ENCODE data around the gene KRTAP23-1. TPM values are rescaled to one million over a fixed set of nuclear protein-coding genes. Genes with fewer than 3 reads are reported as not detected.

KRTAP23-1 gene
- total RNA-seq, 1 donor from 2014 or later = not detected

- Mint-ChIP-seq H3K9me3 (ENCODE audit: unreplicated experiment) (no peaks in the 10 kb centered on the region), H3K27ac (ENCODE audit: unreplicated experiment) (peak overlapping the region; percentile 74), H3K4me1 (ENCODE audit: unreplicated experiment) (peaks cover 56% of the 10 kb centered on the region), H3K4me3 (ENCODE audit: unreplicated experiment) (peak overlapping the region; percentile 61), H3K36me3 (ENCODE audit: unreplicated experiment) (no peaks in the 10 kb centered on the region), H3K27me3 (ENCODE audit: unreplicated experiment) (no peaks in the 10 kb centered on the region)
- TF ChIP-seq CTCF (IDR thresholded peaks at IDR 0.05) = no peak
- DNase-seq (ENCODE audit: extremely low spot score, unreplicated experiment) = no peak
These were observed 14.7 kb downstream of the KRTAP23-1 start for GRCh38 chr21:30333736-30334135.

GRCh38 chr21:30332681-30333080 lies 15.7 kb downstream of the KRTAP23-1 start:
- DNase-seq (ENCODE audit: extremely low spot score, unreplicated experiment) = no peak
- no peaks in the 10 kb centered on the region for H3K36me3 Mint-ChIP-seq (ENCODE audit: unreplicated experiment)

GRCh38 chr21:30329203-30329875 lies 19.1 kb downstream of the KRTAP23-1 start:
- DNase-seq (ENCODE audit: extremely low spot score, unreplicated experiment) = no peak
- Mint-ChIP-seq H3K4me1 (ENCODE audit: unreplicated experiment) (peaks cover 30% of the 10 kb centered on the region), H3K27ac (ENCODE audit: unreplicated experiment) (no peak overlapping the region), H3K27me3 (ENCODE audit: unreplicated experiment) (peaks cover 7% of the 10 kb centered on the region), H3K9me3 (ENCODE audit: unreplicated experiment) (peaks cover 17% of the 10 kb centered on the region), H3K4me3 (ENCODE audit: unreplicated experiment) (no peak overlapping the region), H3K36me3 (ENCODE audit: unreplicated experiment) (peaks cover 3% of the 10 kb centered on the region)
- no peak for TF ChIP-seq CTCF (IDR thresholded peaks at IDR 0.05)

More at GRCh38 chr21:30332681-30333080, 15.7 kb downstream of the KRTAP23-1 start:
- Mint-ChIP-seq H3K27ac (ENCODE audit: unreplicated experiment) (peak overlapping the region; percentile 74), H3K27me3 (ENCODE audit: unreplicated experiment) (no peaks in the 10 kb centered on the region), H3K9me3 (ENCODE audit: unreplicated experiment) (no peaks in the 10 kb centered on the region), H3K4me3 (ENCODE audit: unreplicated experiment) (no peak overlapping the region), H3K4me1 (ENCODE audit: unreplicated experiment) (peaks cover 52% of the 10 kb centered on the region)
- TF ChIP-seq CTCF (IDR thresholded peaks at IDR 0.05) = no peak

GRCh38 chr21:30326390-30326789 lies 22.0 kb downstream of the KRTAP23-1 start:
- peaks cover 17% of the 10 kb centered on the region for H3K9me3 Mint-ChIP-seq (ENCODE audit: unreplicated experiment)
- no peak for TF ChIP-seq CTCF (IDR thresholded peaks at IDR 0.05)
- H3K36me3 Mint-ChIP-seq (ENCODE audit: unreplicated experiment) = peaks cover 3% of the 10 kb centered on the region
- no peak overlapping the region for H3K27ac Mint-ChIP-seq (ENCODE audit: unreplicated experiment)
- peaks cover 14% of the 10 kb centered on the region for H3K4me1 Mint-ChIP-seq (ENCODE audit: unreplicated experiment)
- H3K4me3 Mint-ChIP-seq (ENCODE audit: unreplicated experiment) = no peak overlapping the region
- H3K27me3 Mint-ChIP-seq (ENCODE audit: unreplicated experiment) = peaks cover 7% of the 10 kb centered on the region
- DNase-seq (ENCODE audit: extremely low spot score, unreplicated experiment) = no peak

GRCh38 chr21:30320215-30320614 lies 28.2 kb downstream of the KRTAP23-1 start, which contains the start of gene KRTAP26-1:
Gene KRTAP26-1 (minus strand): TSS chr21:30320315. CDS start chr21:30320035, 280 bp downstream.
- H3K36me3 Mint-ChIP-seq (ENCODE audit: unreplicated experiment) = peaks cover 2% of the 10 kb centered on the region
- DNase-seq (ENCODE audit: extremely low spot score, unreplicated experiment) = no peak
- peaks cover 29% of the 10 kb centered on the region for H3K4me1 Mint-ChIP-seq (ENCODE audit: unreplicated experiment)
- TF ChIP-seq CTCF (IDR thresholded peaks at IDR 0.05) = no peak
- peaks cover 10% of the 10 kb centered on the region for H3K27me3 Mint-ChIP-seq (ENCODE audit: unreplicated experiment)
- H3K9me3 Mint-ChIP-seq (ENCODE audit: unreplicated experiment) = peaks cover 7% of the 10 kb centered on the region
- no peak within 1 kb of the TSS for H3K4me3 Mint-ChIP-seq (ENCODE audit: unreplicated experiment)
- H3K27ac Mint-ChIP-seq (ENCODE audit: unreplicated experiment) = peak within 1 kb of the TSS; percentile 70
